ENCODE results near the gene POLR1E. TPM values are rescaled to one million over a fixed set of nuclear protein-coding genes. Genes with fewer than 3 reads are reported as not detected.
A peak's percentile ranks its signal among the peaks of the same experiment; 100 is the strongest.

POLR1E gene
- total RNA-seq, 1 experiment from 2014 or later = 45.8 TPM

GRCh38 chr9:37468620-37469019, 17.1 kb upstream of the POLR1E start:
- WGBS (ENCODE audit: extremely low coverage, insufficient read length, low lambda C conversion rate) = no CpG with 5 or more reads among the region's 6 CpGs
- peaks cover 2% of the 10 kb centered on the region for H3K4me1 ChIP-seq (ENCODE audit: insufficient read depth, low read length)
- Mint-ChIP-seq H3K4me3 (peak overlapping the region in 1 of 2 experiments; percentile 53; a peak in 1 of 5 replicates), H3K4me1 (peaks cover 25 to 29% of the 10 kb centered on the region in 2 experiments), H3K9me3 (peaks cover 4 to 9% of the 10 kb centered on the region in 2 experiments), H3K27me3 (ENCODE audit: low read depth) (no peaks in the 10 kb centered on the region), H3K36me3 (ENCODE audit: insufficient read depth in 1 of 3, low read depth in 3 of 3) (peaks cover 0 to 10% (median 5%) of the 10 kb centered on the region in 3 experiments; a peak in 4 of 7 replicates), H3K27ac (no peak overlapping the region)
- no peak overlapping the region for H2BK20ac ChIP-seq (ENCODE audit: low read depth, low read length, poor library complexity, severe bottlenecking)
- H4K91ac ChIP-seq (ENCODE audit: insufficient read length, low read depth, low read length) = no peak overlapping the region
- H3K9ac ChIP-seq (ENCODE audit: extremely low read depth, insufficient read length, low read length) = no peak overlapping the region
- H3K9me3 ChIP-seq (ENCODE audit: control insufficient read depth, low read depth, low read length) = no peaks in the 10 kb centered on the region
- H3K4ac ChIP-seq (ENCODE audit: low read depth, low read length) = no peak overlapping the region
- H3K27ac ChIP-seq (ENCODE audit: insufficient read length, low read depth, low read length) = no peak overlapping the region
- no peaks in the 10 kb centered on the region for H3K27me3 ChIP-seq (ENCODE audit: insufficient read depth, low read length)
- H3K18ac ChIP-seq (ENCODE audit: insufficient read length, low read depth, low read length) = no peak overlapping the region
- TF ChIP-seq CTCF (conservative IDR thresholded peaks at IDR 0.05) = no peak
- H2BK120ac ChIP-seq (ENCODE audit: low read depth, low read length, poor library complexity, severe bottlenecking) = no peak overlapping the region
- H3K23me2 ChIP-seq (ENCODE audit: insufficient read length, low read depth, low read length, poor library complexity, severe bottlenecking) = peaks cover 14% of the 10 kb centered on the region
- no peak overlapping the region for H3K56ac ChIP-seq (ENCODE audit: insufficient read length, low read depth, low read length)
- H3K79me1 ChIP-seq (ENCODE audit: insufficient read depth, low read depth, low read length, poor library complexity, severe bottlenecking) = peaks cover 4% of the 10 kb centered on the region
- no peak overlapping the region for H4K8ac ChIP-seq (replicated peaks; ENCODE audit: insufficient read length, low read depth, low read length)
- no peak overlapping the region for H3T11ph ChIP-seq (ENCODE audit: low read length)
- no peak overlapping the region for H2BK15ac ChIP-seq (ENCODE audit: low read depth, low read length)
- H4K5ac ChIP-seq (ENCODE audit: insufficient read length, low read depth, low read length) = no peak overlapping the region
- peak; percentile 68 for DNase-seq
- H3K79me2 ChIP-seq (ENCODE audit: insufficient read depth, low read length) = peaks cover 5% of the 10 kb centered on the region; the same call in 1 of the 2 replicates
- H2BK12ac ChIP-seq (ENCODE audit: insufficient read length, low read depth, low read length) = no peak overlapping the region
- no peak overlapping the region for H2AFZ ChIP-seq (ENCODE audit: low read length)
- H3K14ac ChIP-seq (ENCODE audit: insufficient read depth, low read length) = no peak overlapping the region
- H2BK5ac ChIP-seq (ENCODE audit: insufficient read length, low read length) = no peak overlapping the region
- no peak overlapping the region for H3K4me2 ChIP-seq (ENCODE audit: insufficient read depth, insufficient read length, low read length)
- no peaks in the 10 kb centered on the region for H4K20me1 ChIP-seq (ENCODE audit: control insufficient read depth, insufficient read depth, insufficient read length)
- H2AK5ac ChIP-seq (ENCODE audit: insufficient read length, low read length) = no peak overlapping the region
- no peak overlapping the region for H3K23ac ChIP-seq (ENCODE audit: insufficient read length, low read depth, low read length)
